ENCODE data around the gene NKX1-2.

NKX1-2 gene

DNA sequence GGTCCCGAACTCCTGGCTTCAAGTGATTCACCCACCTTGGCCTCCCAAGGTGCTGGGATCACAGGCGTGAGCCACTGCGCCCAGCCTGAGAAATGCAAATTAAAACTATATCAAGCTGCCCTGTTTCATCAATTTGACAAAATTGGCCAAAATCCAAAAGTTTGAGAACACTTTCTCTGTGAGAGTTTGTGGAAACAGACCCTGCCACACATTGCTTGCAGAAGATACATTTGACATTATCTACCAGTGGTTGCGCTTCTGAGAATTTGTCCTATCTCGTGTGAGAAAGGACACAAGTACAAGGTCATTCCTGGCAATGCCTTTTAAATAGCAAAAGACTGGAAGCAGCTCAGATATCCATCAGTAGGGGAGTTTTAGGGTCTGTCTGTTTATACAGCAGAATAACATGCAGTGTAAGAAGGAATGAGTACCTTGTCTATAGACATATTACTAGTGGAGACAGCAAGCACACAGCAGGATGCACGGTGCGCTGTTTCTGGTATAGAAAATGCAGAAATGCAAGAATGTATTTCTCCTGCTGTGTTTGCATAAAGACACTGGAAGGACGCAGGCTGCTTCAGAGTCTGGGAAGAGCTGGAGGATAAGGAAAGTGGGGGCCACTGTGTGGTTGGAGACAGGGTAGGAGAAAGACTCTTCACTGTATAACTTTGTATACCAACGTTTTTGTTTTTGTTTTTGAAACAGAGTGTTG, 16.1 kb upstream of the NKX1-2 start:
- no peak overlapping the region for H3K9ac ChIP-seq (ENCODE audit: low read depth in 1 of 2, low read length in 2 of 2)
- H3K9me3 ChIP-seq (ENCODE audit: control insufficient read depth in 2 of 2, low read length in 2 of 2) = no peaks in the 10 kb centered on the region
- H3K4me1 ChIP-seq (ENCODE audit: control insufficient read depth in 2 of 2, insufficient read depth in 2 of 2, low read length in 2 of 2) = peaks cover 7 to 12% of the 10 kb centered on the region in 2 donors
- H3K4me3 ChIP-seq (ENCODE audit: low read length in 2 of 2) = no peak overlapping the region
- H3K36me3 ChIP-seq (ENCODE audit: control insufficient read depth in 2 of 2, insufficient read depth in 2 of 2, low read length in 2 of 2) = no peaks in the 10 kb centered on the region
- H3K27ac ChIP-seq (ENCODE audit: low read depth in 2 of 2, low read length in 2 of 2) = no peak overlapping the region
- no peaks in the 10 kb centered on the region for H3K27me3 ChIP-seq (ENCODE audit: control insufficient read depth in 2 of 2, insufficient read depth in 2 of 2, low read length in 2 of 2)

DNA sequence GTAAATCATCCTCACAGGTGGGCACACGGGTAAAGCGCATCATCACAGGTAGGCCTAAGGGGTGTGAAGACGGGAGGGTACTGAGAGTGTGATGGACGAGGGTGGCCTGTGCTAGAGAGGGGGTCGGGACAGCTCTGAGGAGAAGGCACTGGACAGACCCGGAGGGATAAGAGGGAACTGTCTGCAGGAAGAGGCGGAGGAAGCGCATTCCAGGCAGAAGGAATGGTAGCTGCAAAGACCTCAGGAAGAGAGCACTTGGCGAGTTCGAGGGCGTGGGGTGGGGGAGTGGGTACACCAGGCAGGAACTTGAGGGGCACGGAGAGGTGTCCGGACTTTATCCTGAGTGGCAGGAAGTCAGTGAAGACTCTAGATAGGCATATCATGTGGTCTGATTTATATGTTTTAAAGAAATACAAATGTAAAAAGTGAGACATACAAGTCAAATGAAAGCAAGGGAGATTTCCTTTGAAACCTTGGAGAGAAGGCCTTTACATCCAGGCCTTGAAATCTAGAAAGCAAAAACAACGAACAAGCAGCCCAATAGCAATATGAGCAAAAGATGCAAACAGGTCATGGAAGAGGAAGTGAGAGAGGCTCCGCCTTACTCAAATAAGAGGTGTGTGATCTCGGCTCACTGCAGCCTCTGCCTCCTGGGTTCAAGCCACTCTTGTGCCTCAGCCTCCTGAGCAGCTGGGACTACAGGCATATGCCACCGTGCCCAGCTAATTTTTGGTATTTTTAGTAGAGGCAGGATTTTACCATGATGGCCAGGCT, 15.4 kb upstream of the NKX1-2 start:
- no peak overlapping the region for H3K4me3 ChIP-seq (ENCODE audit: low read length in 2 of 2)
- no peaks in the 10 kb centered on the region for H3K36me3 ChIP-seq (ENCODE audit: control insufficient read depth in 2 of 2, insufficient read depth in 2 of 2, low read length in 2 of 2)
- peaks cover 3 to 12% of the 10 kb centered on the region in 2 donors for H3K4me1 ChIP-seq (ENCODE audit: control insufficient read depth in 2 of 2, insufficient read depth in 2 of 2, low read length in 2 of 2)
- H3K27ac ChIP-seq (ENCODE audit: low read depth in 2 of 2, low read length in 2 of 2) = peak overlapping the region in 1 of 2 donors; percentile 6
- no peaks in the 10 kb centered on the region for H3K9me3 ChIP-seq (ENCODE audit: control insufficient read depth in 2 of 2, low read length in 2 of 2)
- no peaks in the 10 kb centered on the region for H3K27me3 ChIP-seq (ENCODE audit: control insufficient read depth in 2 of 2, insufficient read depth in 2 of 2, low read length in 2 of 2)
- no peak overlapping the region for H3K9ac ChIP-seq (ENCODE audit: low read depth in 1 of 2, low read length in 2 of 2)

DNA sequence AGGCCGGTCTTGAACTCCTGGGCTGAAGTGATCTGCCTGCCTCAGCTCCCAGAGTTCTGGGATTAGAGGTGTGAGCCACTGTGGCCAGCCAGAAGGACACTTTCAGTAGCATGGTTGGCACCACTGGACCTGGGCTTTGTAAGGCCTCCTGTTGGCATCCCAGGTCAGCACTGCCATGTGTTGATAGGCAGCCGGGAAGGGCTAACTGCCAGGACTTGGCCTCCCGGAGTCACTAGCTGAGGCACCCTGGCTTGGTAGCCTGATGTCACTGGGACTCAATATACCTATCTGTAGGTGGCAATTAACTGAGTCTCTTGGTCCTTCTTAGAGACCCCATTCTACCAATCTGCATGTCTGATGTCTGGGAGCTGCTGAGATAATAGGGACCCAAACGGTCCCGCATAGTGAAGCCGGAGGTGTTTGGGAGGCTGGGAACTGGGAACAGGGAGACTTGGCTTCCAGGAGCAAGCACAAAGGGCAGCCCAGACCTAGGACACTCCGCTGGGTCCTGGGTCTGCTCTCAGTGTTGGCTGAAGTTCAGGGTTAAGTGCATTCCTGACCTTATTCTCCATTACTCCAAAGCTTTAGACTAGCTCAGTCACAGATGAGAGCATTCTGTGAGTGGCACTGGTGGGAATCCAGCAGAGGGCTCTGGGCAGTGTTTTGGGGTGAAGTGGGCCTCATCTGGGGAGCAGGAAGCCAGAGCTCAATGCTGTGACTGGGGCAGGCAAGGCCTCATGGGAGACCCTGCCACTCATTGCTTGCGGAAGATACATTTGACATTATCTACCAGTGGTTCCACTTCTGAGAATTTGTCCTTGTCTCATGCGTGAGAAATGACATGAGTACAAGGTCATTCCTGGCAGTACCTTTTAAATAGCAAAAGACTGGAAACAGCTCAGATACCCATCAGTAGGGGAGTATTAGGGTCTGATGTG, 14.5 kb upstream of the NKX1-2 start:
- Histone ChIP-seq H3K27ac (ENCODE audit: low read depth in 2 of 2, low read length in 2 of 2) (peak overlapping the region in 1 of 2 donors; percentile 6), H3K9me3 (ENCODE audit: control insufficient read depth in 2 of 2, low read length in 2 of 2) (no peaks in the 10 kb centered on the region), H3K9ac (ENCODE audit: low read depth in 1 of 2, low read length in 2 of 2) (no peak overlapping the region), H3K4me3 (ENCODE audit: low read length in 2 of 2) (no peak overlapping the region), H3K27me3 (ENCODE audit: control insufficient read depth in 2 of 2, insufficient read depth in 2 of 2, low read length in 2 of 2) (no peaks in the 10 kb centered on the region), H3K4me1 (ENCODE audit: control insufficient read depth in 2 of 2, insufficient read depth in 2 of 2, low read length in 2 of 2) (peaks cover 3 to 12% of the 10 kb centered on the region in 2 donors), H3K36me3 (ENCODE audit: control insufficient read depth in 2 of 2, insufficient read depth in 2 of 2, low read length in 2 of 2) (no peaks in the 10 kb centered on the region)

DNA sequence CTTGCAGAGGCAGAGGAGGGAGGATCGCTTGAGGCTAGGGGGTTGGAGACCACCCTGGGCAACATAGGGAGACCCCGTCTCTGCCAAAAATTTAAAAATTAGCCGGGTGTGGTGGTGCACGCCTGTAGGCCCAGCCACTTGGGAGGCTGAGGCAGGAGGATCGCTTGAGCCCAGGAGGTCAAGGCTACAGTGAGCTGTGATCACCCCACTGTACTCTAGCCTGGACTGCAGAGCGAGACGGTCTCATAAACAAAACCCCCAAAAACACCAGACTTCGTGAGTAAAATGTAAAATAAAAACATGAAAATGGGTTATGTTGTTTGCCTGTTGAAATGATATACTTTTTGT, 12.5 kb upstream of the NKX1-2 start:
- H3K27me3 ChIP-seq (ENCODE audit: control insufficient read depth in 2 of 2, insufficient read depth in 2 of 2, low read length in 2 of 2) = no peaks in the 10 kb centered on the region
- peaks cover 3 to 12% of the 10 kb centered on the region in 2 donors for H3K4me1 ChIP-seq (ENCODE audit: control insufficient read depth in 2 of 2, insufficient read depth in 2 of 2, low read length in 2 of 2)
- H3K36me3 ChIP-seq (ENCODE audit: control insufficient read depth in 2 of 2, insufficient read depth in 2 of 2, low read length in 2 of 2) = no peaks in the 10 kb centered on the region
- peak overlapping the region; percentile 85 for H3K4me3 ChIP-seq (ENCODE audit: low read length in 2 of 2)
- H3K9ac ChIP-seq (ENCODE audit: low read depth in 1 of 2, low read length in 2 of 2) = peak overlapping the region; percentile 63 to 64
- no peaks in the 10 kb centered on the region for H3K9me3 ChIP-seq (ENCODE audit: control insufficient read depth in 2 of 2, low read length in 2 of 2)
- peak overlapping the region; percentile 67 to 85 for H3K27ac ChIP-seq (ENCODE audit: low read depth in 2 of 2, low read length in 2 of 2)

DNA sequence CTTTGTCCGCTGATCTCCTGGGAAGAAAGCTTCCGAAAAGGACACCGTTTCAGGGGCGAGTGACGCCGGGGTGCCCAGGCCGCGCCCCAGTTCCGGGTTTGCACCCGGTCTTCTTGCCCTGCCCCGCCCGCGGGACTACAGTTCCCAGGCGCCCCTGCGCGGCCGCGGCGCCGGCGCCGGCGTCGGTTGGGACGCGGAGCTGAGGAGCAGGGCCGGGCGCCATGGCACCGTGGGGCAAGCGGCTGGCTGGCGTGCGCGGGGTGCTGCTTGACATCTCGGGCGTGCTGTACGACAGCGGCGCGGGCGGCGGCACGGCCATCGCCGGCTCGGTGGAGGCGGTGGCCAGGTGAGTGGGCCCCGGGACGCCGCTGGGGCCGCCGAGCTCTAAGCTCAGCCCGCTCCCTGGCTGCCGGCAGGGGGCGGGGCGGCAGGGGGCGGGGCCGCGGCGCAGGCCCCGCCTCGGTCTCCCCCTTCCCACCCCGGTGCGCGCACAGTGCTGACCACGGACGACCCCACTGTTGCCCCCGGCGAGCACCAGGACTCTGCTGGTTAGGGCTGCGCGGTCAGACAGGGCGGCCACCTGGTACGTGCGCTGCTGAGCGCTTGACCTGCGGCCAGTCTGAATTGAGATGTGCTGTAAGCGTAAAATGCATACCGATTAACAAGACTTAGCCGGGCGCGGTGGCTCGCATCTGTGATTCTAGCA, 12.0 kb upstream of the NKX1-2 start, which contains the start of gene LHPP:
Gene LHPP (plus strand): TSS at position 182 of the 706 bp plus-strand sequence. CDS start 40 bp downstream, at position 222.
- Histone ChIP-seq H3K36me3 (ENCODE audit: control insufficient read depth in 2 of 2, insufficient read depth in 2 of 2, low read length in 2 of 2) (no peaks in the 10 kb centered on the region), H3K9ac (ENCODE audit: low read depth in 1 of 2, low read length in 2 of 2) (peak within 1 kb of the TSS; percentile 64 to 83), H3K4me1 (ENCODE audit: control insufficient read depth in 2 of 2, insufficient read depth in 2 of 2, low read length in 2 of 2) (peaks cover 3 to 12% of the 10 kb centered on the region in 2 donors), H3K27ac (ENCODE audit: low read depth in 2 of 2, low read length in 2 of 2) (peak within 1 kb of the TSS; percentile 67 to 85), H3K9me3 (ENCODE audit: control insufficient read depth in 2 of 2, low read length in 2 of 2) (no peaks in the 10 kb centered on the region), H3K4me3 (ENCODE audit: low read length in 2 of 2) (peak within 1 kb of the TSS; percentile 85), H3K27me3 (ENCODE audit: control insufficient read depth in 2 of 2, insufficient read depth in 2 of 2, low read length in 2 of 2) (no peaks in the 10 kb centered on the region)

DNA sequence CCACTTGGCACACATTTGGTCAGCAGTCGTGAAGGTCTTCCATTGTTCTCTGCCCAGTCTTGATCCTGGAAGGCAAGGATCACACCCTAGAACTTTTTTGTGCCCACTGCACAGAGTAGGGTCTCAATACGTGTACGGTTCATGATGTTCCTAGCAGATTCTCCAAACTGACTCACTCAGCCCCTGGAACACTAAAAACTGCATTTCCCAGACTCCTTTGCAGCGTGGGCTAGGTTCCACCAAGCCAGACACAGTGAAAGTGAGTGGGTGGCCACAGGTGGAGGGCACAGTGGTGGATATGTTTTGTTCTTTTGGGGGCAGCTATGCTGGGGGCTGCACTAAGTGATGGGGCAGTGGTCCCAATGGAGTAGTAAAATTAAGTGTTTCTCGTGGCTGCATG, 10.3 kb upstream of the NKX1-2 start:
- Histone ChIP-seq H3K9me3 (ENCODE audit: control insufficient read depth in 2 of 2, low read length in 2 of 2) (no peaks in the 10 kb centered on the region), H3K9ac (ENCODE audit: low read depth in 1 of 2, low read length in 2 of 2) (no peak overlapping the region), H3K4me1 (ENCODE audit: control insufficient read depth in 2 of 2, insufficient read depth in 2 of 2, low read length in 2 of 2) (peaks cover 3 to 4% of the 10 kb centered on the region in 2 donors), H3K4me3 (ENCODE audit: low read length in 2 of 2) (no peak overlapping the region), H3K36me3 (ENCODE audit: control insufficient read depth in 2 of 2, insufficient read depth in 2 of 2, low read length in 2 of 2) (no peaks in the 10 kb centered on the region), H3K27ac (ENCODE audit: low read depth in 2 of 2, low read length in 2 of 2) (no peak overlapping the region), H3K27me3 (ENCODE audit: control insufficient read depth in 2 of 2, insufficient read depth in 2 of 2, low read length in 2 of 2) (peaks cover 6 to 9% of the 10 kb centered on the region in 2 donors)

DNA sequence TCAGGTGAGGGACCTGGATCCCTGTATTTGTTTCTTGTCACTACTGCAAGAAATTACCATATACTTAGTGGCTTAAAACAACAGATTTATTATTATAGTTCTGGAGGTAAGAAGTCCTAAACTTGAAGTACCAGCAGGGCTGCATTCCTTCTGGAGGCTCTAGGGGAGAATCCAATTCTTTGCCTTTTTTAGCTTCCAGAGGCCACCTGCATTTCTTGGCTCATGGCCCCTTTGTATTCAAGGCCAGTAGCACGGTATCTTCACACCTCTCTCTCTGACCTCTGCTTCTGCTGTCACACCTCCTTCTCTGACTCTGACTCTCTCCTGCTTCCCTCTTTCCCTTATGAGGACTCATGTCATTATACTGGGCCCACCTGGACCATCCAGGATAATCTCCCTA, 9.6 kb upstream of the NKX1-2 start:
- Histone ChIP-seq H3K27me3 (ENCODE audit: control insufficient read depth in 2 of 2, insufficient read depth in 2 of 2, low read length in 2 of 2) (peaks cover 11 to 14% of the 10 kb centered on the region in 2 donors), H3K9ac (ENCODE audit: low read depth in 1 of 2, low read length in 2 of 2) (no peak overlapping the region), H3K4me1 (ENCODE audit: control insufficient read depth in 2 of 2, insufficient read depth in 2 of 2, low read length in 2 of 2) (peaks cover 0 to 3% of the 10 kb centered on the region in 2 donors), H3K27ac (ENCODE audit: low read depth in 2 of 2, low read length in 2 of 2) (no peak overlapping the region), H3K9me3 (ENCODE audit: control insufficient read depth in 2 of 2, low read length in 2 of 2) (no peaks in the 10 kb centered on the region), H3K36me3 (ENCODE audit: control insufficient read depth in 2 of 2, insufficient read depth in 2 of 2, low read length in 2 of 2) (no peaks in the 10 kb centered on the region), H3K4me3 (ENCODE audit: low read length in 2 of 2) (no peak overlapping the region)

DNA sequence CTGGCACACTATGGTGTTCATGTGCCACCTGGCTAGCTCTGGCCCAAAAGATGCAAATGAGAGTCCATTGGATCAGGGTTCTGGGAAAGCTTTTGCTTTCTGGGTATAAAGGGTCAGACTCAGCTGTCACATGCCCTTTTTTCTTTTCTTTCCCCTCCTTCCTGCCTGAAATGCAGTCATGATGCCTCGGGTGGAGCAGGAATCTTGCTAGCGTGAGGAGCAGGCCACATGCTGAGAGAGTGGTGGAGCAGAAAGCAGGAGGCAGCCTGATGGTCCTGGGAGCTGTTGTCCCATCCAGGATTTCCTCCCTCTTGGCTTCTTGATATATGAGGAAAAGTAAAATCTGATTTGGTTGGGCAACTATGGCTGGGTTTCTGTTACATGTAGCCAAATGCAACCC, 9.1 kb upstream of the NKX1-2 start:
- Histone ChIP-seq H3K27ac (ENCODE audit: low read depth in 2 of 2, low read length in 2 of 2) (no peak overlapping the region), H3K4me1 (ENCODE audit: control insufficient read depth in 2 of 2, insufficient read depth in 2 of 2, low read length in 2 of 2) (peaks cover 0 to 3% of the 10 kb centered on the region in 2 donors), H3K36me3 (ENCODE audit: control insufficient read depth in 2 of 2, insufficient read depth in 2 of 2, low read length in 2 of 2) (no peaks in the 10 kb centered on the region), H3K4me3 (ENCODE audit: low read length in 2 of 2) (no peak overlapping the region), H3K9me3 (ENCODE audit: control insufficient read depth in 2 of 2, low read length in 2 of 2) (no peaks in the 10 kb centered on the region), H3K9ac (ENCODE audit: low read depth in 1 of 2, low read length in 2 of 2) (no peak overlapping the region), H3K27me3 (ENCODE audit: control insufficient read depth in 2 of 2, insufficient read depth in 2 of 2, low read length in 2 of 2) (peaks cover 14 to 18% of the 10 kb centered on the region in 2 donors)

DNA sequence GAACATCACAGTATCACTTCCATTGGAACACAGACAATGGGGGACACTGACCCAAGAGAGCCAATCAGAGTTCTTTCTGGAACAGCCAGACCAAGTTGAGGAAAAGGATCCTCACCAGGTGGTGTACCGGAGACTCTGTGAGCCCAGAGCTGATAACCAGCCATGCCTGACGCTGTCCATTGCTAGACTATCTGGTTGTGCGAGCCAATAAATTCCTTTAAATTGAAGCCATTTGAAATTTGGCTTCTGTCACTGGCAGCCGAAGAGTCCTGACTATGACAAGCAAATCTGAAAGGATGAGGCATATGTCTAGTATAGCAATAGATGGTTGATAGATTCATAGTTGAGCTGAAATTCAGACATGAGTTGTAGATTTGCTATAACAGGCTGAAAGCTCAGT, 8.6 kb upstream of the NKX1-2 start:
- Histone ChIP-seq H3K4me3 (ENCODE audit: low read length in 2 of 2) (no peak overlapping the region), H3K27ac (ENCODE audit: low read depth in 2 of 2, low read length in 2 of 2) (no peak overlapping the region), H3K36me3 (ENCODE audit: control insufficient read depth in 2 of 2, insufficient read depth in 2 of 2, low read length in 2 of 2) (no peaks in the 10 kb centered on the region)

More for the DNA sequence above, 8.6 kb upstream of the NKX1-2 start:
- H3K27me3 ChIP-seq (ENCODE audit: control insufficient read depth in 2 of 2, insufficient read depth in 2 of 2, low read length in 2 of 2) = peaks cover 18% of the 10 kb centered on the region in 2 donors
- no peaks in the 10 kb centered on the region for H3K9me3 ChIP-seq (ENCODE audit: control insufficient read depth in 2 of 2, low read length in 2 of 2)
- no peak overlapping the region for H3K9ac ChIP-seq (ENCODE audit: low read depth in 1 of 2, low read length in 2 of 2)
- peaks cover 0 to 3% of the 10 kb centered on the region in 2 donors for H3K4me1 ChIP-seq (ENCODE audit: control insufficient read depth in 2 of 2, insufficient read depth in 2 of 2, low read length in 2 of 2)

Measured in mucosa of rectum (tissue), 2 donors.